ENCODE results near the gene CTIF.

DNA sequence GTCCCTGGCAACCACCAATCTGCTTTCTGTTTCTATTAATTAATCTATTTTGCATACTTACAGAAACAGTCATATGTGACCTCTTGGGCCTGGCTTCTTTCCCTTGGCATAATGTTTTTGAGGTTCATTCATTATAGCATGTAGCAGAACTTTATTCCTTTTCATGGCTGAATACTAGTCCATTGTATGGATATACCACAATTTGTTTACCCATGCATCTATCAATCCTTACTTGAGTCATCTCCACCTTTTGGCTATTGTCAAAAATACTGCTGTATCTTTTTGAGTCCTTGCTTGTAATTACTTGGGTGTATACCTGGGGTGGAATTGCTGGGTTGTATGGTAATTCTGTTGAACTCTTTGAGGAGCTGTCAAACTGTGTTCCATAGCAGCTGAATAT is 126.8 kb downstream of the CTIF start:
- TF ChIP-seq POLR2AphosphoS5 (IDR thresholded peaks at IDR 0.05) (no peak), EP300 (IDR thresholded peaks at IDR 0.05; ENCODE audit: low read depth) (no peak)
- TF ChIP-seq, protein P1, sequence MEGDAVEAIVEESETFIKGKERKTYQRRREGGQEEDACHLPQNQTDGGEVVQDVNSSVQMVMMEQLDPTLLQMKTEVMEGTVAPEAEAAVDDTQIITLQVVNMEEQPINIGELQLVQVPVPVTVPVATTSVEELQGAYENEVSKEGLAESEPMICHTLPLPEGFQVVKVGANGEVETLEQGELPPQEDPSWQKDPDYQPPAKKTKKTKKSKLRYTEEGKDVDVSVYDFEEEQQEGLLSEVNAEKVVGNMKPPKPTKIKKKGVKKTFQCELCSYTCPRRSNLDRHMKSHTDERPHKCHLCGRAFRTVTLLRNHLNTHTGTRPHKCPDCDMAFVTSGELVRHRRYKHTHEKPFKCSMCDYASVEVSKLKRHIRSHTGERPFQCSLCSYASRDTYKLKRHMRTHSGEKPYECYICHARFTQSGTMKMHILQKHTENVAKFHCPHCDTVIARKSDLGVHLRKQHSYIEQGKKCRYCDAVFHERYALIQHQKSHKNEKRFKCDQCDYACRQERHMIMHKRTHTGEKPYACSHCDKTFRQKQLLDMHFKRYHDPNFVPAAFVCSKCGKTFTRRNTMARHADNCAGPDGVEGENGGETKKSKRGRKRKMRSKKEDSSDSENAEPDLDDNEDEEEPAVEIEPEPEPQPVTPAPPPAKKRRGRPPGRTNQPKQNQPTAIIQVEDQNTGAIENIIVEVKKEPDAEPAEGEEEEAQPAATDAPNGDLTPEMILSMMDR (IDR thresholded peaks at IDR 0.05) = no peak

Data from transverse colon (tissue), 4 donors.